Measurements from ENCODE around the gene PLCXD3. TPM values are rescaled to one million over a fixed set of nuclear protein-coding genes. Genes with fewer than 3 reads are reported as not detected.
A peak's percentile ranks its signal among the peaks of the same experiment; 100 is the strongest.

PLCXD3 gene
- total and polyA plus RNA-seq, 2 donors from 2014 or later: 5.1 to 11.7 TPM

DNA sequence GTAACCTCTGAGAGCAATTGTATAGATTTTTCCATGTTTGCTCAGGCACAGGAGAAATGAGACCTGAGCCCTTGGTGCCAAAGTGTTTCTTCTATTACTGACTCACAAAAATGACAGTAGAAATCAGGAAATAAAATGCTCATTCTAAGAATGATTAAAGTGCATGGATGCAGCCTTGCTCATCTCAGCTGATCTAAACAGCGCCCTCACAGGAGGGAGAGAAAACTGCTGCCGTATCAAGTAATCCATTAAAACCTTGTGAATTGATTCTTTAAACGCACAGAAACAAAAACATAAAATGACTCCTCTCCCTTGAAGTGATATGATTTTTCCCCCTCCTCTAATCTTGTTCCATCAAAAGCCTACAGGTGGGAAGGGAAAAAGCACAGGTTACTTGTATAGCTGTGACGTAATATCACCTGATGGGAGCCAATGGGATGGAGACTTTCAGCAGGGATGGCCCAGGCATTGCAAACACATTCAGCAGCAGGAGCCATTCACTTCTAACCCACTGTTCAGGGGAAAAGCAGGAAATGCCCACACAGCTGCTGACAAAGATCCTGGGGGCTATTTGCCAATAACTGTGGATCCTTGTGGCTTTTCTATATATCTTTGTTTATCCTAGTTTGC lies 76.7 kb downstream of the PLCXD3 start:
- no peaks in the 10 kb centered on the region for H3K27me3 ChIP-seq (ENCODE audit: control insufficient read depth, insufficient read depth, low read length)
- no peak overlapping the region for H3K9ac ChIP-seq (ENCODE audit: low read length in 3 of 3)
- no peak for FAIRE-seq
- intact Hi-C loops (cut with DNase I): no loop called here
- H3K4me1 ChIP-seq (ENCODE audit: control insufficient read depth in 2 of 3, insufficient read depth in 2 of 3, low read depth in 1 of 3, low read length in 3 of 3): no peaks in the 10 kb centered on the region
- no peak overlapping the region for H3K27ac ChIP-seq (ENCODE audit: low read depth in 2 of 2, low read length in 2 of 2)
- H3K4me3 ChIP-seq (ENCODE audit: low read length in 3 of 3): no peak overlapping the region
- H3K36me3 ChIP-seq (ENCODE audit: control insufficient read depth in 2 of 3, insufficient read depth in 3 of 3, low read length in 3 of 3): no peaks in the 10 kb centered on the region
- DNase-seq: no peak
- TF ChIP-seq, protein P1, sequence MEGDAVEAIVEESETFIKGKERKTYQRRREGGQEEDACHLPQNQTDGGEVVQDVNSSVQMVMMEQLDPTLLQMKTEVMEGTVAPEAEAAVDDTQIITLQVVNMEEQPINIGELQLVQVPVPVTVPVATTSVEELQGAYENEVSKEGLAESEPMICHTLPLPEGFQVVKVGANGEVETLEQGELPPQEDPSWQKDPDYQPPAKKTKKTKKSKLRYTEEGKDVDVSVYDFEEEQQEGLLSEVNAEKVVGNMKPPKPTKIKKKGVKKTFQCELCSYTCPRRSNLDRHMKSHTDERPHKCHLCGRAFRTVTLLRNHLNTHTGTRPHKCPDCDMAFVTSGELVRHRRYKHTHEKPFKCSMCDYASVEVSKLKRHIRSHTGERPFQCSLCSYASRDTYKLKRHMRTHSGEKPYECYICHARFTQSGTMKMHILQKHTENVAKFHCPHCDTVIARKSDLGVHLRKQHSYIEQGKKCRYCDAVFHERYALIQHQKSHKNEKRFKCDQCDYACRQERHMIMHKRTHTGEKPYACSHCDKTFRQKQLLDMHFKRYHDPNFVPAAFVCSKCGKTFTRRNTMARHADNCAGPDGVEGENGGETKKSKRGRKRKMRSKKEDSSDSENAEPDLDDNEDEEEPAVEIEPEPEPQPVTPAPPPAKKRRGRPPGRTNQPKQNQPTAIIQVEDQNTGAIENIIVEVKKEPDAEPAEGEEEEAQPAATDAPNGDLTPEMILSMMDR (IDR thresholded peaks at IDR 0.05; ENCODE audit: borderline replicate concordance, extremely low read depth, insufficient read depth): peak; percentile 15
- peaks cover 0 to 2% (median 0%) of the 10 kb centered on the region in 3 donors for H3K9me3 ChIP-seq (ENCODE audit: control insufficient read depth in 2 of 3, insufficient read depth in 1 of 3, low read length in 3 of 3)

DNA sequence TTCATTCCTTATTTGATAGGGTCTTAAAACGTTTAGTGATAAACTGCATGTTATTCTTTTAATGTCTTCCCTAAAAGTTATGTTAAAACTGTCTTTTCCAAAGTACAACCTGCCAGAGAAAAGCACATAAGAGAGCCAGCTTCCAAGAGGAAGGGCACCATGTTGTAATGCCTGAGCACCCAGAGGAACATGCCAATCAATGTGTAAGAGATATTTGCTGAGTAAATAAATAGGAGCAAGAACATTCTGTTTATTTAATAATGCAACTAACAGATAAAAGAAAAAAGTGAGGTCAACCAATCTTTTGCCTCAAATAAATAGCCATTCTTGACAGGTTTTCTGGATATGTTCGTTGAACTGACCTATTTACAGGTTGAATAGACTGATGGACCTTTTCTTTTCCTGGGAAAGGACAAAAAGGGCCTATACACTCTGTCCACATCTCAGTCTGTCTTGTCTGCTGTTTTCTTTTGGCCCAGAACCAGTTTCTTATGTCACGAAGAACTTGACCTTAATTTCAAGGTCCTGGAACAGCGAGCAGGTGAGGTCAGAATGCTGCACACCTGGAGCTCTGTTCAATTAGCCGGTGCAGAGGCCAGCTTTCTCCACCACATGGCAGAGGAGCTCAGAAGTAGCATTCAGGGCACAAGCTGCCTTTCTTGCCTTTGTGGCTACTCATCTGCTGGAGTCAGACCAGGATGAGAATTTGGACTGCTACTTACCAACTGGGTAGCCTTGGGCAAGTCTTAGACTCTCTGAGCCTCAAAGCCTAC lies 77.7 kb downstream of the PLCXD3 start:
- H3K36me3 ChIP-seq (ENCODE audit: control insufficient read depth in 2 of 3, insufficient read depth in 3 of 3, low read length in 3 of 3): no peaks in the 10 kb centered on the region
- no peaks in the 10 kb centered on the region for H3K4me1 ChIP-seq (ENCODE audit: control insufficient read depth in 2 of 3, insufficient read depth in 2 of 3, low read depth in 1 of 3, low read length in 3 of 3)
- DNase-seq (no peak), FAIRE-seq (no peak)
- H3K27ac ChIP-seq (ENCODE audit: low read depth in 2 of 2, low read length in 2 of 2): no peak overlapping the region
- intact Hi-C loops (cut with DNase I): no loop called here
- H3K9me3 ChIP-seq (ENCODE audit: control insufficient read depth in 2 of 3, insufficient read depth in 1 of 3, low read length in 3 of 3): peaks cover 0 to 1% (median 0%) of the 10 kb centered on the region in 3 donors
- H3K9ac ChIP-seq (ENCODE audit: low read length in 3 of 3): no peak overlapping the region
- H3K27me3 ChIP-seq (ENCODE audit: control insufficient read depth, insufficient read depth, low read length): no peaks in the 10 kb centered on the region
- TF ChIP-seq, protein P1 (IDR thresholded peaks at IDR 0.05; ENCODE audit: borderline replicate concordance, extremely low read depth, insufficient read depth): no peak
- no peak overlapping the region for H3K4me3 ChIP-seq (ENCODE audit: low read length in 3 of 3)

DNA sequence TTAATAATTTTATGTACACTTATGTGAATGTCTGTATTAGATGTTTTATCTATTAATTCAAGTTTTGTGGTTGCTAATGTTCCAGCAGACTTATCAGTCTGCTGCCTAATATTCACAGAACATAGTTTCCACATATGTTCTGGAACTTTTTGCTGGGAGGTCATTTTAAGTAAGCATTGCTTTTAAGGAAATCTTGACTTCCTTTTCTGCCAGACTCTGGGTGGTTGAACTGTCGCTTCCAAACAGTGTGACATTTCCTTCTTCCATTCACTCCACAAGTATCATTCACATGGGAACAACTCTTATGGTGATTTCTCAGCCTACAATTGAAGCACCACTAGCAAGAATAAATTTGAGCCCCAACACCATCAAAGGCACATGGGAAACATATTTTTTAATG lies 82.9 kb downstream of the PLCXD3 start:
- no peaks in the 10 kb centered on the region for H3K4me1 ChIP-seq (ENCODE audit: control insufficient read depth in 2 of 3, insufficient read depth in 2 of 3, low read depth in 1 of 3, low read length in 3 of 3)
- no peaks in the 10 kb centered on the region for H3K27me3 ChIP-seq (ENCODE audit: control insufficient read depth, insufficient read depth, low read length)
- DNase-seq (no peak), FAIRE-seq (no peak)
- TF ChIP-seq, protein P1 (IDR thresholded peaks at IDR 0.05; ENCODE audit: borderline replicate concordance, extremely low read depth, insufficient read depth): no peak
- no peak overlapping the region for H3K27ac ChIP-seq (ENCODE audit: low read depth in 2 of 2, low read length in 2 of 2)
- no peak overlapping the region for H3K9ac ChIP-seq (ENCODE audit: low read length in 3 of 3)
- H3K9me3 ChIP-seq (ENCODE audit: control insufficient read depth in 2 of 3, insufficient read depth in 1 of 3, low read length in 3 of 3): no peaks in the 10 kb centered on the region
- intact Hi-C loops (cut with DNase I): no loop called here
- no peaks in the 10 kb centered on the region for H3K36me3 ChIP-seq (ENCODE audit: control insufficient read depth in 2 of 3, insufficient read depth in 3 of 3, low read length in 3 of 3)
- H3K4me3 ChIP-seq (ENCODE audit: low read length in 3 of 3): no peak overlapping the region
